HEK293 (cell line): Measurements from ENCODE around the gene GGA1.

Experiments
- CTCF ChIA-PET: fragments of 350-600 bp; formaldehyde crosslinking; extraction: SDS; loops from one replicate; lab custom pipeline; 2021; ENCODE audit warnings: antibody characterized with exemption; lab: Yijun Ruan, JAX
- POLR2A ChIA-PET: fragments of 300-600 bp; formaldehyde crosslinking; extraction: SDS; loops from one replicate; lab custom pipeline; 2020; ENCODE audit warnings: antibody characterized with exemption, inconsistent platforms; lab: Yijun Ruan, JAX
- H3K27ac ChIP-seq: fragments of 200-500 bp; sonication (Bioruptor generic); 2 replicates; pipeline ENCODE4 v1.5.1; 2014; ENCODE audit warnings: low read depth, low read length, control low read depth, inconsistent platforms; ENCODE audit errors: extremely low read depth
- H3K36me3 ChIP-seq, 2 experiments: fragments of 200-500 bp in 1 of 2; sonication (Bioruptor generic) in 1 of 2; 1 replicate in 1 of 2; 2 replicates in 1 of 2; pipeline ENCODE4 v1.5.1; 2014 to 2017; ENCODE audit warnings: inconsistent platforms in 2 of 2, low read length in 2 of 2; ENCODE audit not compliant: control insufficient read depth in 2 of 2, insufficient read depth in 1 of 2
- H3K4me1 ChIP-seq: fragments of 200-500 bp; sonication (Bioruptor generic); 2 replicates; pipeline ENCODE4 v1.5.1; 2014; ENCODE audit warnings: mild to moderate bottlenecking, low read length, inconsistent platforms; ENCODE audit not compliant: control insufficient read depth, insufficient read depth
- H3K4me3 ChIP-seq: 2 replicates; pipeline ENCODE4 v1.5.1; 2011; ENCODE audit warnings: low read depth, mild to moderate bottlenecking, control low read depth, low read length, moderate library complexity
- H3K9me3 ChIP-seq: fragments of 200-500 bp; sonication (Bioruptor generic); 2 replicates; pipeline ENCODE4 v1.5.1; 2014; ENCODE audit warnings: low read depth, low read length, inconsistent platforms; ENCODE audit not compliant: control insufficient read depth, insufficient read depth
- EGR2 ChIP-seq: fragments of 450-650 bp; formaldehyde crosslinking; IDR thresholded peaks from 2 replicates; pipeline ENCODE4 v1.5.1; 2016; ENCODE audit warnings: low read depth, missing biosample characterization, missing genetic modification characterization
- GLI4 ChIP-seq: fragments of 450-650 bp; formaldehyde crosslinking; IDR thresholded peaks from 2 replicates; pipeline ENCODE4 v1.5.1; 2016; ENCODE audit warnings: missing biosample characterization, missing genetic modification characterization
- GLIS1 ChIP-seq: fragments of 450-650 bp; formaldehyde crosslinking; IDR thresholded peaks from 2 replicates; pipeline ENCODE4 v1.5.1; 2016; ENCODE audit warnings: missing biosample characterization, missing genetic modification characterization
- IKZF3 ChIP-seq: fragments of 450-650 bp; IDR thresholded peaks from 2 replicates; pipeline ENCODE4 v1.5.0; 2018; ENCODE audit warnings: missing biosample characterization, mild to moderate bottlenecking, missing genetic modification characterization, moderate library complexity
- KLF8 ChIP-seq: fragments of 450-650 bp; formaldehyde crosslinking; IDR thresholded peaks from 2 replicates; pipeline ENCODE4 v1.5.1; 2016; ENCODE audit warnings: missing biosample characterization, missing genetic modification characterization
- KLF9 ChIP-seq: fragments of 450-650 bp; formaldehyde crosslinking; IDR thresholded peaks from 2 replicates; pipeline ENCODE4 v1.5.1; 2016; ENCODE audit warnings: missing biosample characterization, missing genetic modification characterization, low read depth
- MEIS1 ChIP-seq: sonication (generic); formaldehyde crosslinking; IDR thresholded peaks from 2 replicates; pipeline ENCODE4 v1.8.1; 2022; ENCODE audit warnings: missing genetic modification reagents, mild to moderate bottlenecking, borderline replicate concordance
- PRDM6 ChIP-seq: fragments of 450-650 bp; formaldehyde crosslinking; IDR thresholded peaks from 2 replicates; pipeline ENCODE4 v1.5.1; 2017; ENCODE audit warnings: missing biosample characterization, missing genetic modification characterization
- SCRT2 ChIP-seq: fragments of 450-650 bp; formaldehyde crosslinking; IDR thresholded peaks from 2 replicates; pipeline ENCODE4 v1.5.1; 2016; ENCODE audit warnings: missing biosample characterization, missing genetic modification characterization
- TRIM28 ChIP-seq: IDR thresholded peaks from 2 replicates; pipeline ENCODE4 v1.6.1; 2011; ENCODE audit warnings: low read length, control low read depth, borderline replicate concordance
- YY2 ChIP-seq: fragments of 450-650 bp; formaldehyde crosslinking; IDR thresholded peaks from 2 replicates; pipeline ENCODE4 v1.5.1; 2016; ENCODE audit warnings: missing biosample characterization, missing genetic modification characterization
- ZEB2 ChIP-seq: fragments of 450-650 bp; formaldehyde crosslinking; IDR thresholded peaks from 2 replicates; pipeline ENCODE4 v1.5.1; 2016; ENCODE audit warnings: missing biosample characterization, missing genetic modification characterization
- ZNF121 ChIP-seq: fragments of 450-650 bp; formaldehyde crosslinking; IDR thresholded peaks from 2 replicates; pipeline ENCODE4 v1.5.1; 2016; ENCODE audit warnings: missing biosample characterization, missing genetic modification characterization
- ZNF133 ChIP-seq: fragments of 450-650 bp; formaldehyde crosslinking; IDR thresholded peaks from 2 replicates; pipeline ENCODE4 v1.5.1; 2016; ENCODE audit warnings: missing biosample characterization, missing genetic modification characterization
- ZNF146 ChIP-seq: fragments of 450-650 bp; formaldehyde crosslinking; IDR thresholded peaks from 2 replicates; pipeline ENCODE4 v1.5.1; 2016; ENCODE audit warnings: missing biosample characterization, missing genetic modification characterization
- ZNF175 ChIP-seq: fragments of 450-650 bp; formaldehyde crosslinking; IDR thresholded peaks from 2 replicates; pipeline ENCODE4 v1.5.1; 2016; ENCODE audit warnings: missing biosample characterization, missing genetic modification characterization
- ZNF248 ChIP-seq: fragments of 450-650 bp; formaldehyde crosslinking; IDR thresholded peaks from 2 replicates; pipeline ENCODE4 v1.5.1; 2017; ENCODE audit warnings: missing biosample characterization, missing genetic modification characterization
- ZNF341 ChIP-seq: fragments of 450-650 bp; formaldehyde crosslinking; IDR thresholded peaks from 2 replicates; pipeline ENCODE4; 2016; ENCODE audit warnings: low read depth, missing biosample characterization, missing genetic modification characterization
- ZNF37A ChIP-seq: fragments of 450-650 bp; IDR thresholded peaks from 2 replicates; pipeline ENCODE4 v1.5.1; 2018; ENCODE audit warnings: missing biosample characterization, missing genetic modification characterization
- ZNF394 ChIP-seq: fragments of 450-650 bp; formaldehyde crosslinking; IDR thresholded peaks from 2 replicates; pipeline ENCODE4 v1.5.1; 2016; ENCODE audit warnings: missing biosample characterization, missing genetic modification characterization, mild to moderate bottlenecking, moderate library complexity, borderline replicate concordance
- ZNF514 ChIP-seq: fragments of 450-650 bp; formaldehyde crosslinking; IDR thresholded peaks from 2 replicates; pipeline ENCODE4 v1.5.1; 2016; ENCODE audit warnings: missing biosample characterization, missing genetic modification characterization
- ZNF600 ChIP-seq: fragments of 450-650 bp; formaldehyde crosslinking; IDR thresholded peaks from 2 replicates; pipeline ENCODE4 v1.5.1; 2016; ENCODE audit warnings: missing biosample characterization, missing genetic modification characterization
- ZNF704 ChIP-seq: fragments of 450-650 bp; formaldehyde crosslinking; IDR thresholded peaks from 2 replicates; pipeline ENCODE4 v1.5.1; 2016; ENCODE audit warnings: missing biosample characterization, missing genetic modification characterization
- ZNF777 ChIP-seq: fragments of 450-650 bp; formaldehyde crosslinking; IDR thresholded peaks from 2 replicates; pipeline ENCODE4 v1.5.1; 2017; ENCODE audit warnings: missing biosample characterization, missing genetic modification characterization, borderline replicate concordance
- TF ChIP-seq, protein P1 (sequence below): fragments of 450-650 bp; formaldehyde crosslinking; IDR thresholded peaks from 2 replicates; pipeline ENCODE4 v1.5.1; 2016; ENCODE audit warnings: missing biosample characterization, missing genetic modification characterization
- TF ChIP-seq, protein P2 (sequence below): fragments of 450-650 bp; formaldehyde crosslinking; IDR thresholded peaks from 2 replicates; pipeline ENCODE4 v1.5.1; 2016; ENCODE audit warnings: missing biosample characterization, missing genetic modification characterization

The GGA1 gene

DNA sequence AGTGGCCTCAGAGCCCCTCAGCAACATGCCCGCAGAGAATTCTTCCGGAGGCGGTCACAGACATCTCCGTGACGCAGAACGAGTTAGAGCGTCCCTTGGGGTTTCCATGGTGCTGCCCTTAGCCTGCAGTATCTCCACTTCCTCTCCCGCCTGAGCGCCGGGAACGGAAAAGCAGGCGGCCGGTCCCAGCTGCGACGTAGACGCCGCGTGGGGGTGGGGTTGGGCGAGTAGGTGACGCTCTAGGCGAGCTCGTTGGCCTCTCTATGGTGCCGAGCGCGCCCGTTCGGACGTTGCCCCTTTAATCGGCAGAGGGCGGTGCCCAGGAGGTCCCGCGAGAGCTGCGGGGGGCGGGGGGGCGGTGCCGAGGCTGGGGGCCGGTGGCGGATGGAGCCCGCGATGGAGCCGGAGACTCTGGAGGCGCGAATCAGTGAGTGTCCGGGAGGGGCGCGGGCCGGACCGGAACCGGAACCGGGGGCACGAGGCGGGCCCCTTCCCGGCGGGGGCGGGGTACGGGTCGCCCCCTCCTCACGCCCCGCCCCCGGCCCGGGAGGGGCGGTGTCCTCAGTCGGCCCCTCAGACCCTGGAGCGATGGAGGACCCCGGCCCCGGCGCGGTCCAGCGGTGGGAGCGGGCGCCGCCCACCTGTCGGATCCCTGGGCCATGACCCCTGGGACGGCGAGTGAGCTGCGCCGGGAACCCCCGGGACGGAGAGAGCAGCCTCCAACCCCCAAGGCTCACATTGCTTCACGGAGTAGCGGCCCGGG, at the start of gene GGA1 (continued):
- TF ChIP-seq YY2 (tag by site-specific recombination), result peak; percentile 79
- TF ChIP-seq ZNF133, result no peak

- TF ChIP-seq, protein P1, sequence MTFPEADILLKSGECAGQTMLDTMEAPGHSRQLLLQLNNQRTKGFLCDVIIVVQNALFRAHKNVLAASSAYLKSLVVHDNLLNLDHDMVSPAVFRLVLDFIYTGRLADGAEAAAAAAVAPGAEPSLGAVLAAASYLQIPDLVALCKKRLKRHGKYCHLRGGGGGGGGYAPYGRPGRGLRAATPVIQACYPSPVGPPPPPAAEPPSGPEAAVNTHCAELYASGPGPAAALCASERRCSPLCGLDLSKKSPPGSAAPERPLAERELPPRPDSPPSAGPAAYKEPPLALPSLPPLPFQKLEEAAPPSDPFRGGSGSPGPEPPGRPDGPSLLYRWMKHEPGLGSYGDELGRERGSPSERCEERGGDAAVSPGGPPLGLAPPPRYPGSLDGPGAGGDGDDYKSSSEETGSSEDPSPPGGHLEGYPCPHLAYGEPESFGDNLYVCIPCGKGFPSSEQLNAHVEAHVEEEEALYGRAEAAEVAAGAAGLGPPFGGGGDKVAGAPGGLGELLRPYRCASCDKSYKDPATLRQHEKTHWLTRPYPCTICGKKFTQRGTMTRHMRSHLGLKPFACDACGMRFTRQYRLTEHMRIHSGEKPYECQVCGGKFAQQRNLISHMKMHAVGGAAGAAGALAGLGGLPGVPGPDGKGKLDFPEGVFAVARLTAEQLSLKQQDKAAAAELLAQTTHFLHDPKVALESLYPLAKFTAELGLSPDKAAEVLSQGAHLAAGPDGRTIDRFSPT (tag by site-specific recombination), result no peak
- TF ChIP-seq ZNF777 (tag by site-specific recombination) (no peak), ZNF37A (tag by site-specific recombination) (no peak), ZNF121 (no peak), KLF9 (tag by site-specific recombination) (no peak), ZNF175 (tag by site-specific recombination) (no peak), GLI4 (tag by site-specific recombination) (no peak), ZNF341 (no peak), ZNF248 (no peak), KLF8 (tag by site-specific recombination) (no peak), EGR2 (no peak), PRDM6 (tag by site-specific recombination) (no peak), ZNF600 (no peak), ZNF394 (no peak), ZNF514 (tag by site-specific recombination) (no peak), IKZF3 (tag by site-specific recombination) (no peak), SCRT2 (tag by site-specific recombination) (no peak), TRIM28 (no peak)
- H3K4me1 ChIP-seq, result peaks cover 12% of the 10 kb centered on the region
- ChIA-PET CTCF (interaction anchor here (0.6 to 1.2 kb wide), 3 partner anchors 11 to 20 kb away, joined by 4 to 6 read pairs (median 4); no protein-coding TSS in a partner anchor), POLR2A (interaction anchor here (0.5 to 1.4 kb wide), 10 partner anchors 9 to 171 kb away, joined by 3 to 8 read pairs (median 4); partner anchors contain the start of genes GGA1 and NOL12)
- no peaks in the 10 kb centered on the region for H3K9me3 ChIP-seq
- no peak overlapping the region for H3K4me3 ChIP-seq
- peaks cover 0 to 11% of the 10 kb centered on the region in 2 experiments; a peak in 1 of 3 replicates for H3K36me3 ChIP-seq
- peak overlapping the region; percentile 96 for H3K27ac ChIP-seq
These were observed 49.1 kb upstream of the GGA1 start for GRCh38 chr22:37559521-37559900.

DNA sequence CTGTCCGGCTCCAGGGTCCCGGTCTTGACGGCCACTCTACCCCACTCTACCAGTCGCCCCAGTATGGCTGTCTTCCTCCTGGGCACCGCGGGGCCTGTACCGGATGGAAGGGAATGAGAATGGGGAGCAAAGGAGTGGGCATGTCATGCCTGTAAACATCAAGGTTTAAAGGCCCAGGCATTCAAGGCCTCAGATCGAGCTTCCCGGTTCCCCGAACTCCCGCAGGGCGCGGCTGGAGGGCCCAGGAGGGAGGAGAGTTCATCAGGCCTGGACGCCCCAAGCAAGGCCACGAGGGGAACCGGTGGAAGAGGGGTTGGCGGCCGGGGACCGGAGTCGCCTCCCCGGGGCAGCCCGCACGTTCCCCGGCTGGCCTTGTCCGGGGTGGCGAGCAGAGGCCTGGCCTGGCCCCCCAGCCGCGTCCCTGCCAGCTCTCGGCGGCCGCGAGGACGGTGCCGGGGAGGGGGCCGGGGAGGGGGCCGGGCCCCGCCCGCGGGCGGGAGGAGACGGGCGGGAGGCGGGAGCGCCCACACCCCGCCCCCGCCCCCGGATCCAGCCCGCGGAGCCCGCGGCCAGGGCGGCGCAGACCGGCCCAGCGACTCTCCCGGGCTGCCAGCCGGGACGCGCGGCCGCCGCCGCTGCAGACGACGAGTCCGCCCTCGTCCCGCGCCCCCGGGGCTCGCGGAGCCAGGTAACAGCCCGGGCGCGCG, 48.6 kb upstream of the GGA1 start, which contains the start of gene CDC42EP1:
TSS of gene CDC42EP1 (plus strand) at position 580 of the 707 bp plus-strand sequence. CDS start 5,870 bp downstream, outside the sequence.
- Histone ChIP-seq H3K4me3 (peak within 1 kb of the TSS; percentile 69), H3K9me3 (no peaks in the 10 kb centered on the region), H3K27ac (peak within 1 kb of the TSS; percentile 96), H3K36me3 (peaks cover 0 to 11% of the 10 kb centered on the region in 2 experiments; a peak in 2 of 3 replicates), H3K4me1 (peaks cover 12% of the 10 kb centered on the region)
- POLR2A ChIA-PET, result interaction anchor here (0.5 to 1.4 kb wide), 9 partner anchors 9 to 172 kb away, joined by 3 to 8 read pairs (median 4); partner anchors contain the start of genes GGA1 and NOL12
- CTCF ChIA-PET, result interaction anchor here (0.6 to 1.2 kb wide), 6 partner anchors 11 to 420 kb away, joined by 3 to 6 read pairs (median 4); no protein-coding TSS in a partner anchor
- TF ChIP-seq ZEB2 (tag by site-specific recombination) (peak; percentile 58; the same call in 1 of the 2 replicates), ZNF146 (tag by site-specific recombination) (no peak), MEIS1 (CRISPR knock-in tag) (no peak), GLIS1 (tag by site-specific recombination) (peak; percentile 88), ZNF704 (no peak)
- TF ChIP-seq, protein P2, sequence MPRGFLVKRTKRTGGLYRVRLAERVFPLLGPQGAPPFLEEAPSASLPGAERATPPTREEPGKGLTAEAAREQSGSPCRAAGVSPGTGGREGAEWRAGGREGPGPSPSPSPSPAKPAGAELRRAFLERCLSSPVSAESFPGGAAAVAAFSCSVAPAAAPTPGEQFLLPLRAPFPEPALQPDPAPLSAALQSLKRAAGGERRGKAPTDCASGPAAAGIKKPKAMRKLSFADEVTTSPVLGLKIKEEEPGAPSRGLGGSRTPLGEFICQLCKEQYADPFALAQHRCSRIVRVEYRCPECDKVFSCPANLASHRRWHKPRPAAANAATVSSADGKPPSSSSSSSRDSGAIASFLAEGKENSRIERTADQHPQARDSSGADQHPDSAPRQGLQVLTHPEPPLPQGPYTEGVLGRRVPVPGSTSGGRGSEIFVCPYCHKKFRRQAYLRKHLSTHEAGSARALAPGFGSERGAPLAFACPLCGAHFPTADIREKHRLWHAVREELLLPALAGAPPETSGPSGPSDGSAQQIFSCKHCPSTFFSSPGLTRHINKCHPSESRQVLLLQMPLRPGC, result 0 out of 2 replicates have a peak, but pooled peaks have one; percentile 13
